ENCODE results near the gene APOA5.
A peak's percentile ranks its signal among the peaks of the same experiment; 100 is the strongest.

Gene APOA5

GRCh38 chr11:116787436-116787785 lies 4.3 kb downstream of the APOA5 start:
- TF ChIP-seq, protein P1, sequence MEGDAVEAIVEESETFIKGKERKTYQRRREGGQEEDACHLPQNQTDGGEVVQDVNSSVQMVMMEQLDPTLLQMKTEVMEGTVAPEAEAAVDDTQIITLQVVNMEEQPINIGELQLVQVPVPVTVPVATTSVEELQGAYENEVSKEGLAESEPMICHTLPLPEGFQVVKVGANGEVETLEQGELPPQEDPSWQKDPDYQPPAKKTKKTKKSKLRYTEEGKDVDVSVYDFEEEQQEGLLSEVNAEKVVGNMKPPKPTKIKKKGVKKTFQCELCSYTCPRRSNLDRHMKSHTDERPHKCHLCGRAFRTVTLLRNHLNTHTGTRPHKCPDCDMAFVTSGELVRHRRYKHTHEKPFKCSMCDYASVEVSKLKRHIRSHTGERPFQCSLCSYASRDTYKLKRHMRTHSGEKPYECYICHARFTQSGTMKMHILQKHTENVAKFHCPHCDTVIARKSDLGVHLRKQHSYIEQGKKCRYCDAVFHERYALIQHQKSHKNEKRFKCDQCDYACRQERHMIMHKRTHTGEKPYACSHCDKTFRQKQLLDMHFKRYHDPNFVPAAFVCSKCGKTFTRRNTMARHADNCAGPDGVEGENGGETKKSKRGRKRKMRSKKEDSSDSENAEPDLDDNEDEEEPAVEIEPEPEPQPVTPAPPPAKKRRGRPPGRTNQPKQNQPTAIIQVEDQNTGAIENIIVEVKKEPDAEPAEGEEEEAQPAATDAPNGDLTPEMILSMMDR (conservative IDR thresholded peaks at IDR 0.05) = no peak
- H3K27ac ChIP-seq = peak overlapping the region; percentile 76

GRCh38 chr11:116786966-116787365 lies 4.7 kb downstream of the APOA5 start:
- TF ChIP-seq, protein P1 (conservative IDR thresholded peaks at IDR 0.05) = no peak
- peak overlapping the region; percentile 76; the same call in 1 of the 2 replicates for H3K27ac ChIP-seq

GRCh38 chr11:116786326-116786725 lies 5.4 kb downstream of the APOA5 start:
- TF ChIP-seq, protein P1 (conservative IDR thresholded peaks at IDR 0.05) = no peak
- H3K27ac ChIP-seq = no peak overlapping the region

DNA sequence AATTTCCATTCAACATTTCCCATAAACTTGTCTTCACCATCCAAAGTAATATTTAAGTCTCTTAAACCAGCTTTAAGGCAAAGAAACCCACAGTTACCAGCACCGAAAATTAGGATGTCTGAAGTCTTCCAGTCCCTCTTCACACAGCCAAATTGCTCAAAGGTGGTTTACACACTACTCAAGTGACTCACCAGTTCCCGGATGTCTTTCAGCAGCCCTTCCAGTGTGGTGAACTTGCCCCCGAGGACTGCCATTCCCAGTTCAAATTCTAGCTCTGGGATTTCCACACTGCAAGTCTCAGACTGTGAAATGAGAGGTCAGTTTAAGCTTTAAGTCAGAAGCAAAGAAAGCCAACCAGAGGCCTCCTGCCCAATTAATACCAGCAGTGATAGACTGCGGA lies 9.0 kb downstream of the APOA5 start:
- no peak overlapping the region for H3K27ac ChIP-seq
- TF ChIP-seq, protein P1 (conservative IDR thresholded peaks at IDR 0.05) = no peak

- TF ChIP-seq, protein P1 (conservative IDR thresholded peaks at IDR 0.05) = no peak
- no peak overlapping the region for H3K27ac ChIP-seq
These were observed 13.1 kb downstream of the APOA5 start for GRCh38 chr11:116778556-116778955.

DNA sequence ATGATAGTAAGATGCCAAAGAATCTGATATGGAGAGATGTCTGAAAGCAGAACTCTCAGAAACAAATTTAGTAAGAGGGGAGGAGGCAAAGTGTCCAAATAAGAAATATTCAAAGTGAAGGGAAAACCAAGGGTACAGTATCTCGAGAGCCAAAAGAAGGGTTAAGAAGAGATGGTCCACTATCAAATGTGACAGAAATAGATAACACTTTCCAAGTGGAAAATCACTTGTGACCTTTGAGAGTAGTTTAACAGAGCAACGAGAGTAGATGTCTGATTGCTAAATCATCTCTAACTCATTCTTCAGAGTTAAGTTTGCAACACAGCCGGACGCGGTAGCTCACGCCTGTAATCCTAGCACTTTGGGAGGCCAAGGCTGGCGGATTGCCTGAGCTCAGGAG lies 14.6 kb downstream of the APOA5 start:
- TF ChIP-seq, protein P1 (conservative IDR thresholded peaks at IDR 0.05) = no peak
- no peak overlapping the region for H3K27ac ChIP-seq

DNA sequence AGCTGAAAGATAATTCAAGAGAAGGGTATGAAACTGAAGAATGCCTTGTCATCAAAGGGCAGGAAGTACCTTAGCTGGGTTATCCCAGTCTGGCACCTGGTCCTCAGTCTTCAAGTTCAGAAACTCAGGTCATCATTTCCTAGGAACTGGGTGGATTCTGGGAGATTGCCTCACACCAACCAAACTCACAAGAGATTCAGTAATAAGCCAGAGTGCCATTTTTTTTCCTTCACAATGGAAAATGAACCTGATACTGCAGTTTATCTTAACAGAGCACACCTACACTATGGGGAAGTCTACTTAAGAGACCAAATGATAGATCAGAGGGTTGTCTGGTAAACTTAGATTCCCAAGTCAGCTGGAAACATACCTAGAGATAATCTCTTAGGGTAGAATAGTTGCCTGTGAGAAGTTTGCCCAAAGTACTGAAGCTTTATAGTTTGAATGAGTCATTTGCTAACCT lies 15.1 kb downstream of the APOA5 start:
- H3K27ac ChIP-seq = no peak overlapping the region
- TF ChIP-seq, protein P1 (conservative IDR thresholded peaks at IDR 0.05) = no peak

- TF ChIP-seq, protein P1 (conservative IDR thresholded peaks at IDR 0.05) = no peak
- no peak overlapping the region for H3K27ac ChIP-seq
These were observed 15.7 kb downstream of the APOA5 start for GRCh38 chr11:116775975-116776374.

All from VCaP (cell line).